HG03520 (cell line): ENCODE results near the gene KRT12.

Source experiments
- ATAC-seq: cut with Tn5 transposase; IDR thresholded peaks from one replicate; pipeline ENCODE4 v1.9.1; 2021; ENCODE audit warnings: mild to moderate bottlenecking, moderate library complexity; ENCODE audit not compliant: unreplicated experiment

KRT12 gene

DNA sequence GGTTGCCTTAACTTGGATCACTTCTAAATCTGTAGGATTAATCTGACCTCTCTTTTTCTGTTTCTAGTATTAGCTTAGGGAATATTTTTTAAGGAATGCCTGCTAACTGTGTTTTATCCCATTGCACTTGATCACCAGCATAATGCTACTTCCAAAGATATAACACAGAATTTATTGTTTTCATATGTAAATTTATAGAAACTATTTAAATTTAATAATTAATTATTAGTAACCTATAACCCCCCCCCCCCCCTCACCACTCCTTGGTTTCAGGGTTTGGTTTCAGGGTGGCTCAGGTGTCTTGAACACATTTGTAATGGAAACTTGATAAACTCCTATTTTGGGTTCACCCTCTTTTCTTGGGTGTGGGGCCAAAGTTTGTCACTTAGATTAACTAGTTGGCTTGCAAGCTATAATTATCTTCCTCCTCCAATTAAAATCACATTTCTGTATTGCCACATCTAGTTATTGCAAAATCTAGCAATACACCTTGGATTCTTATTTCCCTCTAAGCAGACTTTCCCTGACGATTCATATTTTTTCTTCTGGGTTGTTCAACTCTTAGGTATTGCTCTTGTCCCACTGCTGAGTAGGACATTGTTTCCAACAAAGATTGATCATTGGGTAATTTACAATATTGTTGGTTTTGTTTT lies 18.3 kb downstream of the KRT12 start:
- no peak for ATAC-seq

DNA sequence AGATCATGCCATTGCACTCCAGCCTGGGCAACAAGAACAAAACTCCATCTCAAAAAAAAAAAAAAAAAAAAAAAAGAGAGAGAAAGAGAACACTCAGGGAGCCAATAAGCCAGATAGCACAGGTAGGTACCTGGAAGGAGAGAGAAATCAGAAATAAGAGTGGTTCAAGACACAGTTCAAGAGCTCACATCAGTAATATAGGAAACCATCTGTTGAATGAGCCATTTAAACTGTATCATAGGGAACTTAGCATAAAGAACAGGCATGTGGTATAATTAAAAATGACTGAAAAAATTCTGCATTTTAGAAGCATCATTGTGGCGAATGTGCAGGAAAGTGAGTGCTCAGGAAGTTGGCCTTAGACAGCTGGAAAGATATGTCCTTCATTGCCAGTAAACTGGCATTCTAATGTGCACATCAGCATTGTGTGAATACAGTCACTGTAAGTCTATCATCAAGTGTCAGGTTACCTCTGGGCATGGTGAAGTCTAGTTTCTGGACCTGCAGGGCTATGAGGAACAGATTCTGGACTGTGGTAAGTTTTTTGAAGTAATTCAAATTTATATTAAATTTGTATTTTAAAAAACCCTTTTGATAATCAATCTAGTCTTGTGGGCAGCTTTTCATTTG lies 20.4 kb downstream of the KRT12 start:
- no peak for ATAC-seq

DNA sequence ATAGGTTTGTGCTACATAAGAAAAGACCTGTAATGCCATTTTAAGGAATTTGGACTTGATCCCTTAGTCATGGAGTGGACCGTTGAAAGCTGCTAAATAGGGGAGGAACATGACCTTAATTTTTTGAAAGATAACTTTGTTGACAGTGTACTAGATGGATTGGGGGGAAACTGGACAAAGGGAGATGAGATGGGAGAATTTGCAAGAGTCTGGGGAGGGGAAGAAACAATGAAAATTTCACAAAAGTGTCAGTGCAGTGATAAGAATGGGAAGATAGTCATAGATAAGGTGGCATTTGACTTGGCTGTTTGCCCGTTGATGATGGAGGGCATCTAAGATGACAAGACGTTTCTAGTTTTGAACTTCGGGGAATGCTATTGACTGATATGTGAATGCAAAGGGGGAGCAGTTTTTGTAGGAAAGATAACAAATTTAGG lies 22.3 kb downstream of the KRT12 start:
- no peak for ATAC-seq

DNA sequence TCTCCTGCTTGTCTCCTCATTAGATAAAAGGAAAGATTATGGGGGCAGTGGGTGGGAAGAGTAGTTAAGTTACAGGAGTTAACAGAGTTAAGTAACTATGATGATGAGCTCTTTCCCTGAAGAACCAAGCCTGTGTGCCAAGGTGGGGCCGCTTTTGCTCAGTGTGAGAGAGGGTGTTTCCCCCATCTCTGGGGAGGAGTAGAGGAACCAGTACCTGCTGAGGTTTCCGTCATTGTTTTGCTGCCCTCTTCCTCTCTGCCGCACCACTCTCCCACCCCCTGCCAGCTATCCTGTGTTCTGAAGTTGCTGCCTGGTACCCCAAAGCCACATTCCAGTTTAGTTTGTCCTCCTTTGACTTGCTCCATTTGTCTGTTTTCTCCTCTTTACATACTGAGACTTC lies 23.8 kb downstream of the KRT12 start:
- no peak for ATAC-seq

DNA sequence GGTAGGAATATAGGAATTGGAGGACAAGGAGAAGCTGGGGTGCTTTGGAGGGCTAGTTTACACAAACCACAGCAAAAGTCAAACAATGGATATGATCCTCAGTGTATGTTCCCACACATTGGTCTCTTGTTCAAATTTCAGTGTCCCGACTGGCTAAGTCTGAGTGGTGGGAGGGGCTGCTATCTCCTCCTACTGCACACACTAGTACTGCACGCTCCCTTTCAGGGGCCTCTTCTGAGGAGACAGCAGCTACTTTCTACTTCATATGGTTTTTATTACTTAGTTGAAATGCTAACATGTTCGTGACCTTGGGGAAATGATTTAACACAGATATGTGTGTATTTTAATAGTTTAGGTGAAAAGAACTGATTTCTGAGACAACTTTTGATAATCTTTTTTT lies 25.8 kb downstream of the KRT12 start:
- no peak for ATAC-seq

DNA sequence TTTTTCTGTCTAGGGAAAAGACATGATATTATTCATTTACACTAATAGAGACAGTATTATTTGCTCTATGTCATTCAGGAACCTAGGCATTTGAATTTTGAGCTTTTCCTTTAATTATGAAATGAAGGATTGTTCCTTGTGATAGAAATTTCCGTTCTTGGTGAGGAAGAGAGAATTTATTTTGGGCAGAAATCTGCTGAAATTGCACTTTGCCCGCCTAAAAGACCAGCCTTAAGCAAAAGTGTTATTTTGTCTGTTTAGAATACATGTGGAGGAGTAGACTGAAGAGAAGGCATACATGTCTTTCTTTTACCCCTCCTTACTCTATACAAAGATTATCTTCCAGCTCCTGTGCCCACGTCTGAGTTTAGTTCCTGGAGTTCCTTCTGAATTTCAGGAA lies 27.8 kb downstream of the KRT12 start:
- no peak for ATAC-seq

DNA sequence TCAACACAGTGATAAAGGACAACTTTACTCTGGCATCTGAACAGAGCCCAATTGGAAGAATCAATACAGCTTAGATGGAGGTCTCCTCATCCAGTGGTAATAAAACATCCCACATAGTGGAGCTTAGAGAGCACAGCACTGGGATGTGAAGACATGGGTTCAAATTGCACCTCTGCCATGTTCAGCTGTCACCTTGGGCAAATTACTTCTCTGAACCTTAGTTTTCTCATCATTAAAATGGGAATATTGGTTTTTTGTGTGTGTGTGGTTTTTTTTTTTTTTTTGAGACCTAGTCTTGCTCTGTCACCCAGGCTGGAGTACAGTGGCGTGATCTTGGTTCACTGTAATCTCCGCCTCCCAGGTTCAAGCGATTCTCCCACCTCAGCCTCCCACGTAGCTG lies 31.0 kb downstream of the KRT12 start:
- no peak for ATAC-seq

DNA sequence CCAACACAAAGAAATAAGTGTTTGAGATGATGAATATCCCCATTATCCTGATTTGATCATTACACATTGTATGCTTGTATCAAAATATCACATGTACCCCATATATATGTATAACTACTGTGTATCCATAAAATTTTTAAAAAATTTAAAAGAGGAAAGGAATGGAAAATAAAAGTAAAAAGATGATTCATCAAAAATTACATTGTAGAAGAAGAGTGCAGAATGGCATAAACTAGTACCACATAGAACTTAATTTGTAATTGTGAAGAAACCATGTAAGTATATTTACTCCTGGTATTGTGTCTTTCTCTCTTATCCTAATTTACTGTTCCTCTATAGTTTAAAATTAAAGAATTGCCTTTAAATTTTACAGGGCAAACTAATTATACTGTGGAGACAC lies 33.1 kb downstream of the KRT12 start:
- no peak for ATAC-seq

DNA sequence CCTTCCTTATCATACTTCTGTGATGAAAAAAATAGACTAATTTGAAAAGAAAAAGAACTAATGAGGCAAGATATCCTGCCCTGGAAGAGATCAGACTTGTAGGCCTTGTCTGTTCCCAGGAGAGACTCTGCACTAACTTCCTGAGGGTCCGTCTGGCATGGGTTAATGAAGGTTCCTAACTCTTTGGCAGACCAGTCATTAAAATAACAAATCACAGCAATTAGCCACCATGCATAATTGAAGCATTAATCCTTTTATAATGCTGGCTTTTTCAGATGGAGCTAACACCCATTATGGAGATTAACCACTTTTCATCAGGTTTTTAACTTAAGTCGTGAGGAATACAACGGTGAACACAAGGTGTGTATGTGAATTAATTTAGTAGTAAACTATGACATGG lies 34.2 kb downstream of the KRT12 start:
- ATAC-seq: no peak

DNA sequence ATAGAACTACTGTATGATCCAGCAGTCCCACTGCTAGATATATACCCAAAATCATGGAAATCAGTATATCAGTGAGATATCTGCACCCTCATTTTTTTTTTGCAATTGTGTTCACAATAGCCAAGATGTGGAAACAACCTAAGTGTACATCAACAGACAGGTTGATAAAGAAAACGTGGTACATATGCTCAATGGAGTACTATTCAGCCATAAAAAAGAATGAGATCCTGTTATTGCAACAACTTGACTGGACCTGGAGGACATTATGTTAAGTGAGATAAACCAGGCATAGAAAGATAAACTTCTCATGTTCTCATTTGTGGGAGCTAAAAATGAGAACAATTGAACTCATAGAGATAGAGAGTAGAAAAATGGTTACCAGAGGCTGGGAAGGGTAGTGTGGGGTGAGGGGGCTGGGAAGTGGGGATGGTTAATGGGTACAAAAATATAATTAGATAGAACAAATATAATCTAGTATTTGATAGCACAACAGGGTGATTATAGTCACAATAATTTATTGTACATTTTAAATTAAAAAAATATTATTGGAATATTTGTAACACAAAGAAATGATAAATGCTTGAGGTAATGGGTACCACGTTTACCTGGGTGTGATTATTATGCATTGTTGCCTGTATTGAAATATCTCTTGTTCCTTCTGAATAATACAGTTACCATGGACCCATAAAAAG lies 36.8 kb downstream of the KRT12 start:
- ATAC-seq: no peak

DNA sequence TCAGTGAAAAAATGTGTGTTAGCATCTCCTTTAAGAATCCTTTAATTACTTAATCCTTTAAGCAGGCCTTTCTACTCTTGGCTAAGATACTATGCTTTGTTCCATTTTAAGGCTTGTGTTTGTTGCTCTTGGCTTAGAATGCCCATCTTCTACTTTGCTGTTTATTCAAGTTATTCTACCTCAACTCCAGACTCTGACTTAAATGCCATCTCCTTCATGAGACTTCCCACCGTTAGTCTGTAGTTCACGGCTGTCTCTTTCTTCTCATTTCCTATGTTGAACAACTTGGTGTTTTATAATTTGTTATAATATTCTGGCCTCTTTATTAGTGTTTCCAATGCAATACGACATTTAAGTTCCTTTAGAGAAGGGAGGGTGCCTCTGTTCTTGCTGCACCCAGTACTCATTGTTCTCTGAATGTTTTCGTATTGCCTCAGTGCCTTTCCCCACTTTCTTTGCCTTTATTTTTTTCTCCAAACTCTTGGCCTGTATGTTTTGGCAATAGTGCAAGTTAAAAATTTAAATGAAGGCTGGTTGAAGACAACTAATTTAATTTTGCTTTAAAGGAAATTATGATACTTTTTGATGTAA lies 38.5 kb downstream of the KRT12 start:
- no peak for ATAC-seq

DNA sequence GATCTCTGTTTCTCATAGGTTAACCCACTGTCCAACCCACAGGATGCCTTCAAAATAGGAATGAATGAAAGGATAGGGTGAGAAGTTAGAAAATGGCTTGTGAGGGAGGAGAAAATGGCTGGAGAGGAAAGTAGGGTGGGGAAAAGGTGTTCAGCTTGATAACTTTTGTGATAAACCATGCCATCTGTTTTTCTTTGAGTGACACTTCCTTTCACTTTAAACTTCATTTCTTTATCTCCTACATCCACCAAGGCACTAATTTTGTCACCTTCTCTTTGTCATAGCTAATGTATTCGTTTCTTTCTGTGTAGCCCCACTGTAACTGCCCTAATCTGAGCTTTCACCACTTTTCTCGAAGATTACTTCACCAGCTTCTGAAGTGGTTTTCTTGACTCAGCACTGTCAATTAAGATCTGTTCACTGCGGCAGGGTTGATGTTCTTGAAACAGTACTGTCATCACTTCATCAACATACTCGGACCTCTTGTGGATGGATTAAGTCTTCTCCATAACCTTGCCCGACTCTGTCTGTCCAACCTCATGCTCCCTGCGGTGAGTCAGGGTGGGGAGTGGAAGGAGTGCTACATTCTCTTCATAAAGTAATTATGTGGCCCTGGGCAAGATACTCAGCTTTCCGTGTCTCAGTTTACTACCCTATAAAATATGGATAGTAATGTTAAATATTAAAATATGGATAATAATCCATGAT lies 39.1 kb downstream of the KRT12 start:
- no peak for ATAC-seq

DNA sequence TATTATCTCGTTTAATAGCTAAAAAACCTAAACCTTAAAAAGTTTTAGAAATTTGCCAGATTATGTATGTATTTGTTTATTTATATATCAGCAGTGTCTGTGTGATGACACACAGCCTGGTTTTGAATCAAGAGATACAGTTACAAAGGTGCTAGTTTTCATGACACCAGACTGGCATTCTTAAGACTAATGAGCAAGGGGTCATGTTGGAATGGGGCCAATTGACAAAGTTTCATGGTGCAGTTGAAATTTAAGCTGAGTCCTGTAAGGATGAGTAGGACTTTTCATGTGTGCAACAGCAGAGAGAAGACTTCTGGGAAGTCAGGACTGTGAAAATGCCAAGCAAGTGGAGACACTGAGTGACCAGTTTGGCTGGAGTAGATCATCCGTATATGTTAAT lies 41.4 kb downstream of the KRT12 start:
- no peak for ATAC-seq

DNA sequence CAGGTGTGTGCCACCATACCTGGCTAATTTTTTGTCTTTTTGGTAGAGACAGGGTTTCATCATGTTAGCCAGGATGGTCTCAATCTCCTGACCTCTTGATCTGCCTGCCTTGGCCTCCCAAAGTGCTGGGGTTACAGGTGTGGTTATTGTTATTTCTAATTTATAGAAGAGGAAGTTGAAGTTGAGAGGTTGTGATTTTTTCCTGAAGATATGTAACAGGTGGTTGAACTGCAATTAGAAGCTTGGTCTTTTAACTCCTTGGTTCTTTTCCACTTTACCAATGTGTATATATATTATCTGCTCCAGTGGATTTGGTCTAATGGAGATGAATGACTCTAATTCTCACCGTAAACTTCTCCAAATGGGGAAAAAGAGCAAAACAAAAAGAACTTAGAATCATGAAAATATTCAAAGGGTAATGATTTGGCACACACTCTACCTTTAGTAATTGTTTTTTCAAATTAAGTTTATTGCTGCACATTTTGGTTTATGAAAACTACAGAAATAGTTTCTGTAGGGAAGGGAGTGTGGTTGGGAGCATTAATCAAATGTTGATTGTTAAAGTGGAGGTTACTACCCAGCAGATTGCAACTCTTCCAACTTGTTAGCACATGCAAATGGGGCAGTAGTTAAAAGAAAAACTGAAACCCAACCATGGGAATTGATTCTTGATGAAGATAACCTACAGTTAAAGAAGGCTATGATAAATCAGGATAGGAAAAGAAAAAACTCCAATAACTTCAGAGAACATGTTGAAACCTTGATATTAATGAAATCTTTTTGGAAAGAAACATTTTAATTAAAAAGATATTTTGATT lies 42.8 kb downstream of the KRT12 start:
- no peak for ATAC-seq

DNA sequence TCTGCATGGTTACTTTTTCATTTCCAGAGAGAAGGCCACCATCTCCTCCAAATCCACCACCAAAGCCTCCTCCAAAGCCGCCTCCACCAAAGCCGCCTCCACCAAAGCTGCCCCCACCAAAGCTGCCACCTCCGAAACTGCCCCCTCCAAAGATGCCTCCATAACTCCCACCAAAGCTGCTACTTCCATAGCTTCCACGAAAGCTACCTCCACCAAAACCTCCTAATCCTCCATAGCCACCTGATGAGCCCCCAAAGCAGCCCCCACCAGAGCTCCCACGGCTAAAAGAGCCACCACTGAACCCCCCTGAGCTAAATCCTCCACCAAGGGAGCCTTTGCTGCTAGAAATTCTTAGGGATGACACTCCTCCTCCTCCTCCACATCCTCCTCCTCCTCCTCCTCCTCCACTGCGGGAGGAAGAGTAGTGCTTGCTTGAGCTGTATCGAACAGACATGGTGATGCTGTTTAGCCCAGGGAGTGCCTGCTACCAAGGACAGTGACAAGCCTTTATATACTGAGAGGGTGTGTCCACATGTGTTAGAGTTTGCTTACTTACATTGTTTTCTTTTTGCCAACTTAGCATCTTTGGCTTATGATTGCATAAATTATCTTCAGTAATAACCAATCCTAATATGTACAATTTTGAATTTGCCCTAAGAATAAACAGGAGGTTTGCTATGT lies 44.8 kb downstream of the KRT12 start, which contains the start of gene KRT10:
Gene KRT10 (minus strand): TSS at position 483 of the 681 bp plus-strand sequence. CDS start 29 bp downstream, at position 454.
- ATAC-seq: no peak

DNA sequence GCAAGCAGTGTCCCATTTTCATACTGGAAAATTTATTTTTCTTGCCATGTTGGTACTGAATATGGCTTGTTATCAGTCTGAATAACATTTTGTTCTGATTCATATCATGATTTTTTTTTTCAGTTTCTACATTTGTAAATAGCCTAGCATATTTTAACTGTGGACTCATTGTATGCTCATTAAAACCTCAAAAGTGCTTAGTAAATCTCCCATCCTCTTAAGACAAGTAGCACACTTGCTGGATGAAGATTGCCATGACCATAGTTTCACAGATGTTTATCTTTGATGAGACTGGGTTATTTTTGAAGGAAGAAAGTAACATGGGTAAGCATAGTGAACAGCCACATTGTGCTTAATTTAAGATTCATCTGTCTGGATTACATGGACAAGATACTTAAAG lies 45.5 kb downstream of the KRT12 start:
- no peak for ATAC-seq

DNA sequence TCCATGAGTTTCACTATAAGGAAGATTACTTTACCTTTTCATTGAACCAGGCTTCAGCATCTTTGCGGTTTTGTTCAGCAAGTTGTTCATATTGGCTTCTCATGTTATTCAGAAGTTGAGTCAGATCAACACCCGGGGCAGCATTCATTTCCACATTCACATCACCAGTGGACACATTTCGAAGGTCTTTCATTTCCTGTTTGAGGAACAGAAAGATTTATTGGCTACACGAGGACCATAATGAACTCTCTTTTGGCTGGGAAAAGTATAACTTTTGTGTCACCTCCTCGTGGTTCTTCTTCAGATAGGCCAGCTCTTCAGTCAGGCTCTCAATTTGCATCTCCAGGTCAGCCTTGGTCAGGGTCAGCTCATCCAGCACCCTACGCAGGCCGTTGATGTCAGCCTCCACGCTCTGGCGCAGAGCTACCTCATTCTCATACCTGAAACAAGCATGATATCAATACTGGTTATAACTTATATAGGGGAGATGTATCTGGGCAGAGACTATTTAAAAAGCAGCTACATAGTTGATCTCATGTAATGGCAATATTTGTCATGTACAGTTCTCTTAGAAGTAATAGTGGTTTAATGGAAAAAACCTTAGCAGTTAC lies 46.7 kb downstream of the KRT12 start:
- ATAC-seq: no peak

DNA sequence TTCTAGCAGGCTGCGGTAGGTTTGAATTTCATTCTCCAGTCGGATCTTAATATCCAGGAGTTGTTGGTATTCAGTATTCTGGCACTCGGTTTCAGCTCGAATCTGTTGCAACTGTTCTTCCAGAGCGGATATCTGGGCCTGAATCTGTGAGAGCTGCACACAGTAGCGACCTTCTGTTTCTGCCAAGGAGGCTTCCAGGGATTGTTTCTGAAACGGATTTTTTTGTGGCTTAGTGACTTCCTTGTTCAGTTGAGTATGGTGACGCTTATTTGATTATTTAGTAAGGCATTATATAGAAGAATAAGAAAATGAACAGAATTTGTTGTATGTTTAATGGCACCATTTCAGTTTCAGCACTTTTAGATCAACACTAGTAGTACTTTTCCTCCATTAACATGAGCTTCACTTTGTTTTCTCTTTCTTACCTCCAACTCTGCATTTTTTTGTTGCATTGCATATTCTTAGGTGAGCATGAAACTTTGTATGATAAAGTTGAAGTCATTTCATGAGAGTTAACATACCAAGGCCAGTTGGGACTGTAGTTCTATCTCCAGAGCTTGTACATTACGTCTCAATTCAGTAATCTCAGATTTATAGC lies 47.4 kb downstream of the KRT12 start:
- ATAC-seq: no peak
